ENCODE results near the gene FOXL1.

Gene FOXL1

DNA sequence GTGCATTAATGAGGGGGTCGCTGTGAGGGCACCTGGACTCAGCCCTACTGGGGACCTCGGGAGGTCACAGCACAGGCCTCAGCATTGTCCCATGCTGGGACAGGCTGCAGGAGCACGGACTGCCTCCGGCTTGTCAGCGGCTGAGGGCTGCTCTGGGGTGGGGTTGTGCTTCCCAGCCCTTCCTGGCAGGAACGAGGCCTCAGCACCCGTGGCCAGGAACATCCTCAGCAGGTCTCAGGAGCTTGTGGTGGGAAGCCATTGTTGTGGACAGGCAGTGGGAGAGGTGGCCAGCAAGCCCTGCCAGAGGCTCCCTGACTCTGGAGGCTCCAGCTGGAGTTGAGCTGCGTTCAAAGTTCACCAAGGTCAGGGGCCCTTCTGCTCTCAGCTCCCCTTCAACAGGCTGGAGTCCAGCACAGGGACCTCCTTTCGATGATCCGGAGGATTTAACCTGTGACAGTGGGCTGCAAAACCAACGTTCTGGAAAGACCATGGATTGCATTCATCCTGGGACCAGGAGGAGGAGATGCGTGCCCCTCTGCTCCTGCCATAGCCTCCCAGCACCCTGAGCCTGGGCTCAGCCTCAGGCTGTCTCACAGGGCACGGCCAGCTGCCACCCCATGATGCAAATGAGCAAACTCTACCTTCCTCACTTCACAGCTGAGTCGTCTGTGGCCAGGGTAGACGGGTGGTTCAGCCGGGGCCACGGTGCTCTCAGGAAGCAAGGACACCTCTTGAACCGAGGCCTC is 32.6 kb downstream of the FOXL1 start:
- TF ChIP-seq ZNF274 (IDR thresholded peaks at IDR 0.05; ENCODE audit: low read depth, low read length), result no peak
- H3K4me3 ChIP-seq (ENCODE audit: low read length), result no peak overlapping the region

DNA sequence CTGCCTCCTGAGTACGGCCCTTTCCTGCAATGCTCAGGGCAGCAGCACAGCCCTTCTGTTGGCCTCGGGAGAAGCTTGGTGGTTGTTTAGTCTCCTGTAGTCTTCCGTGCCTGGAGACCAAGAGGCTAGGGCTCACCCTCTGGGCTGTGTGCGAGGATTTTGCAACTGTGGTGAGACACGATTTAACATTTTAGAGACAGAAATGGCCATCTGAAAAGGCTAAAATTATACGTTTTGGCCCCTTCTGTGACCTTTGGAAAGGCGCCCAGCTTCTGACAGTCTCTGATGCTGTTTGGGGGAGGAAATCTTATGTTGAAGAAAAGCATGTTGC is 33.1 kb downstream of the FOXL1 start:
- H3K4me3 ChIP-seq (ENCODE audit: low read length), result no peak overlapping the region
- TF ChIP-seq ZNF274 (IDR thresholded peaks at IDR 0.05; ENCODE audit: low read depth, low read length), result no peak

DNA sequence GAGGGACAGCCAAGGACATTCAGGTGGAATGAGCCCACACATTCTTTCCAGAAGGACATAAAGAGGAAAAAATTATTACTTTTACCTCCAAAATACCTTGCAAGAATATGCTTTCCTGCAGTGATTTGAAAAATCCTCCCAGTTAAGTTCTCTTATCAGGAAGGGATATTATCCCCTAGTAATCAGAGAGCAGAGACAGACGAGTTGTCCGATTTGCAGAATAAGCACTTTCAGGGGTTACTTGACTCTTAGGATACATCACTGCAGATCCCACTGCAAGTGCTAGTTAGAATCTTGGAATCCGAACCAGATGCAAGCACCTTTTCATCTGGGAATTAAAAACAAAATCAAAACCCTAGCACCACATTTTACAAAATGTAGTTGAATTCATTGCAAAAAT is 33.6 kb downstream of the FOXL1 start:
- no peak overlapping the region for H3K4me3 ChIP-seq (ENCODE audit: low read length)
- TF ChIP-seq ZNF274 (IDR thresholded peaks at IDR 0.05; ENCODE audit: low read depth, low read length), result no peak

GRCh38 chr16:86614699-86615098 is 36.4 kb downstream of the FOXL1 start:
- no peak for TF ChIP-seq ZNF274 (IDR thresholded peaks at IDR 0.05; ENCODE audit: low read depth, low read length)
- H3K4me3 ChIP-seq (ENCODE audit: low read length), result no peak overlapping the region

GRCh38 chr16:86616906-86617305 is 38.6 kb downstream of the FOXL1 start:
- no peak overlapping the region for H3K4me3 ChIP-seq (ENCODE audit: low read length)
- TF ChIP-seq ZNF274 (IDR thresholded peaks at IDR 0.05; ENCODE audit: low read depth, low read length), result no peak

- no peak for TF ChIP-seq ZNF274 (IDR thresholded peaks at IDR 0.05; ENCODE audit: low read depth, low read length)
- no peak overlapping the region for H3K4me3 ChIP-seq (ENCODE audit: low read length)
These were observed 40.3 kb downstream of the FOXL1 start for GRCh38 chr16:86618431-86619238.

GRCh38 chr16:86619239-86619794 is 41.0 kb downstream of the FOXL1 start:
- H3K4me3 ChIP-seq (ENCODE audit: low read length), result no peak overlapping the region
- TF ChIP-seq ZNF274 (IDR thresholded peaks at IDR 0.05; ENCODE audit: low read depth, low read length), result no peak

- no peak for TF ChIP-seq ZNF274 (IDR thresholded peaks at IDR 0.05; ENCODE audit: low read depth, low read length)
These were observed 41.8 kb downstream of the FOXL1 start for GRCh38 chr16:86620184-86620583.

GRCh38 chr16:86621966-86622365 is 43.6 kb downstream of the FOXL1 start:
- no peak for TF ChIP-seq ZNF274 (IDR thresholded peaks at IDR 0.05; ENCODE audit: low read depth, low read length)
- H3K4me3 ChIP-seq (ENCODE audit: low read length), result no peak overlapping the region

More at GRCh38 chr16:86620184-86620583, 41.8 kb downstream of the FOXL1 start:
- H3K4me3 ChIP-seq (ENCODE audit: low read length), result no peak overlapping the region

DNA sequence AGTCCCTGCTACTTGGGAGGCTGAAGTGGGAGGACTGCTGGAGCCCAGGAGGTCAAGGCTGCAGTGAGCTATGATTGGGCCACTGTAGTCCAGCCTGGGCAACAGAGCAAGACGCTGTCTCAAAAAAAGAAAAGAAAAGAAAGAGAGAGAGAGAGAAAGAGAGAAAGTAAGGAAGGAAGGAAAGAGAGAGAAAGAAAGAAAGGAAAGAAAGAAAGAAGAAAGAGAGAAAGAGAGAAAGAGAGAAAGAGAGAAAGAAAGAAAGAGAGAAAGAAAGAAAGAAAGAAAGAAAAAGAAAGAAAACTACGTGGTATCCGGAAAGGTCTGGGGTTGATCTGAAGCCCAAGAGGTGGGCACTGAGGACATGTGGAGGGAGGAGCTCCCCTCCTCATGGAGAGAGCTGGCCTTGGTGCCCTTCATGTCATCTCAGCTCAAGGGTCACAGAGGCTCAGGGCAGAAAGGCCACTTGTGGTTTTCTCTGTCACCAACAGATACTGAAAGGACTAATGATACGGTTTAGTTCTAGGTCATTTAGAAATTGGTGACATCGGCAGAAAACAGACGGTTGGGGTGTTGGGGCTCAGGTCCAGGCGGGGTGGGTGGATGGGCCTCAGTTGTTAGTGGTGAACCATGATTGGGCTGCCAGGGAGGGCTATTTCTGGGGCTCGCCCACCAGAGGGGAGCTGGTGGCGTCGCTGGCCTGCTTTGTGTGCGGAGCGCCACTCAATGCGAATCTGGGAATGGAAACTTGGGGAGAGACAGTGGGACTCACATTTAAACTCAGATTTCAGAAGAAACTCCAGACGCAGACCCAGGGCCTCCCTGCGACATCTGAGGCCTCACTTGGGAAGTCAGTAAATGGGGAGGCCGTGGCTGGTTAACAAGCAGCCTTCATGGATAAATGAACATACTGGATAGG is 44.6 kb downstream of the FOXL1 start:
- H3K4me3 ChIP-seq (ENCODE audit: low read length), result no peak overlapping the region
- TF ChIP-seq ZNF274 (IDR thresholded peaks at IDR 0.05; ENCODE audit: low read depth, low read length), result no peak

DNA sequence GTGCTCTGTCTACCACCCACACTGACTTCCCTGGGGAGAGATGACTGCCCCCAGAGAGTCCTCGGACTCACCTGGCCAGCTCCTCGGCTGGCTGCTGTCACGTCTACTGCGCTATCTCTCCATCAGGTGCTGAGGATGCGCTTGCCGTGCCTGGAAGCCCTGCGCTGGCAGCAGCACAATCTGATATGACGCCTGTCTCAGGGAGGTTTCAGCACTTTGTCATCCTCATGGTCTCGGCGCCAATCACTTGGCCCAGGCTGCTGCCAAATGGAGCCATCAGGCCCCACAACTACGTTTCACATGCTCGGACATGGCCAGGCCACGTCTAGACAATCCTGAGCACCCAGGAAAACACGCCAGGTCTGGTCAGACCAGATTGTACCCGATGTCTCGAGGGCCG is 46.7 kb downstream of the FOXL1 start:
- H3K4me3 ChIP-seq (ENCODE audit: low read length), result no peak overlapping the region
- TF ChIP-seq ZNF274 (IDR thresholded peaks at IDR 0.05; ENCODE audit: low read depth, low read length), result no peak

DNA sequence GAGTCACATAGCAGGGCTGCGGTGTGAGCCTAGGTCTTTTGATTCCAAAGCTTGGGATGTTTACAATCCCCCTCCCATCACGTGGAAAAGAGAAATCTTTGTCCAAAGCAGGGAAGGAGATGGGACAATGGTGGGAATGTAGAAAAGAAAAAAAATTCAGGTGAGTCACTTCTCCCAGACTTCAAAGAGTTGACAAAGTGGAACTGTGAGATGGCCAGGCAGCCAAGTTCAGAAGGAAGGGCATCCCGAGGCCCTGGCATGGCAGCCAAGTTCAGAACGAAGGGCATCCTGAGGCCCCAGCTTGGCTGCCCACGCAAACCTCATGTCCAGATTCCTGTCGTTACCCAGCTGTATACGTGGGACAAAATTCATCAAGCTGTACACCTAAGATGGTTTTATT is 47.5 kb downstream of the FOXL1 start:
- H3K4me3 ChIP-seq (ENCODE audit: low read length), result no peak overlapping the region
- no peak for TF ChIP-seq ZNF274 (IDR thresholded peaks at IDR 0.05; ENCODE audit: low read depth, low read length)

DNA sequence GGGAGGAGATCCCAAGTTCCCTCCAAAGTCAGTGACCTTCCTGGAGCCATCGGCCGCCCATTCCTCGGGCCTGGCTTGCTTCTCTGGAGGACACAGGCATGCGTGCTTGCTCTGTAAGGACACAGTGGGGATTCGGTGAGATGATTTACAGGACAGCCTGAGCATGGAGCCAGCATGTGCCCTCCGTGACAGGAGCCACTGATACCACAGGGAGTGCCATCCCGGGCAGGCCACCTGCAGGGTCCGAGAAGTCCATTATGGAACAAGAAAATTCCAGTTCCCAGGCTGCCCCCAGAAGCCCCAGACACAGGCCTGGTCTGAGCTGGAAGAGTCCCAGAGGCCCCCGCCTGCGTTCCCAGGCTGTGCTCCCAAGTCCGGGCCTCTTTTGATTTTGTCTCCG is 47.9 kb downstream of the FOXL1 start:
- no peak for TF ChIP-seq ZNF274 (IDR thresholded peaks at IDR 0.05; ENCODE audit: low read depth, low read length)

DNA sequence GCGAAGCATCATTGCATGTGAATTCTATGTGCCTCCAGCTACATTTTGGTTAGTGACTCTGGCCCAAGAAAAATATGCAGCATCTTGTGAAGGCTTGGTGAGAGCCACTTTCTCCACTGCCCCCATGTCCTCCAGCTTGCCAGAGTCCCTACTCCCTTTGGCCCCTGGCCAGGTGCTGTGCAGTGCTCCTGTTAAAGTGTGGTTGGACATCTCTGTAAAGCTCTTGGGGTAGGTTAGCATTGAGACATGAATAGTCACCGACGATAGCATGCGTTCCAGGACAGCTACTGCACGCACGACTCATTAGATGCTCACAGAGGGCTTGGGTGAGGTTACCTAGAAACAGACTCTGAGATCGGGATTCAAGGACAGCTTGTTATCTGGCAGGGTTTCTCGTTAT is 48.6 kb downstream of the FOXL1 start:
- H3K4me3 ChIP-seq (ENCODE audit: low read length), result no peak overlapping the region
- TF ChIP-seq ZNF274 (IDR thresholded peaks at IDR 0.05; ENCODE audit: low read depth, low read length), result no peak

More for the DNA sequence above, 47.9 kb downstream of the FOXL1 start:
- no peak overlapping the region for H3K4me3 ChIP-seq (ENCODE audit: low read length)
